Activated CD8-positive, alpha-beta T cell treated with anti-CD3 and anti-CD28 coated beads for 36 hours (primary cell): ENCODE data around the gene SMIM21. TPM values are rescaled to one million over a fixed set of nuclear protein-coding genes. Genes with fewer than 3 reads are reported as not detected.

Experiments used
- ATAC-seq: fragments of 200-7000 bp; cut with Tn5 transposase; one replicate; pipeline ENCODE4 v1.10.0; 2021; ENCODE audit warnings: mild to moderate bottlenecking, moderate library complexity
- CTCF ChIA-PET: fragments of 350-600 bp; sonication (Branson Sonifier 250); formaldehyde crosslinking; loops from one replicate; lab custom pipeline; 2021; ENCODE audit warnings: antibody characterized with exemption; lab: Charles Lee
- POLR2A ChIA-PET: fragments of 350-600 bp; sonication (Branson Sonifier 250); formaldehyde crosslinking; loops from one replicate; lab custom pipeline; 2021; ENCODE audit warnings: antibody characterized with exemption; lab: Charles Lee
- DNase-seq: peaks from one replicate; pipeline ENCODE4 v3.0.0-alpha.2; 2020
- H3K27ac Mint-ChIP-seq: one replicate; pipeline ENCODE4 v1.8.0; 2021; ENCODE audit warnings: mild to moderate bottlenecking, mixed read lengths
- H3K27me3 Mint-ChIP-seq: one replicate; pipeline ENCODE4 v1.8.0; 2021; ENCODE audit warnings: mixed read lengths
- H3K36me3 Mint-ChIP-seq: one replicate; pipeline ENCODE4 v1.8.0; 2021; ENCODE audit warnings: low read depth, mixed read lengths
- H3K4me1 Mint-ChIP-seq: one replicate; pipeline ENCODE4 v1.8.0; 2021; ENCODE audit warnings: low read depth, mixed read lengths
- H3K4me3 Mint-ChIP-seq: one replicate; pipeline ENCODE4 v1.8.0; 2021; ENCODE audit warnings: mild to moderate bottlenecking, moderate library complexity, mixed read lengths
- H3K9me3 Mint-ChIP-seq: one replicate; pipeline ENCODE4 v1.8.0; 2021; ENCODE audit warnings: mixed read lengths
- CTCF ChIP-seq: fragments of 200-600 bp; IDR thresholded peaks from one replicate; pipeline ENCODE4 v1.8.0; 2022; ENCODE audit warnings: antibody characterized with exemption, mild to moderate bottlenecking
- intact Hi-C: fragments of 100-400 bp; cut with micrococcal nuclease; formaldehyde crosslinking; loops from one replicate; pipeline ENCODE4 v1.10.0; 2022
- total RNA-seq, 2 experiments: library from RNA; stranded (reverse); gene quantifications; one replicate each; pipeline ENCODE4 v1.2.3, GENCODE V29; 2021

SMIM21 gene
- total RNA-seq, 2 experiments from 2014 or later, result not detected

GRCh38 chr18:75472396-75472795, 44.9 kb upstream of the SMIM21 start:
- DNase-seq, result no peak
- CTCF ChIA-PET, result no interaction called here
- no peak for ATAC-seq
- H3K36me3 Mint-ChIP-seq, result no peaks in the 10 kb centered on the region
- H3K4me1 Mint-ChIP-seq, result no peaks in the 10 kb centered on the region
- POLR2A ChIA-PET, result no interaction called here
- no peak for TF ChIP-seq CTCF
- H3K4me3 Mint-ChIP-seq, result no peak overlapping the region
- H3K27ac Mint-ChIP-seq, result no peak overlapping the region
- no peaks in the 10 kb centered on the region for H3K9me3 Mint-ChIP-seq
- intact Hi-C loops, result no loop called here
- peaks cover 4% of the 10 kb centered on the region for H3K27me3 Mint-ChIP-seq

GRCh38 chr18:75471850-75472249, 44.3 kb upstream of the SMIM21 start:
- ATAC-seq (no peak), DNase-seq (no peak)
- Mint-ChIP-seq H3K27ac (no peak overlapping the region), H3K4me1 (no peaks in the 10 kb centered on the region), H3K27me3 (peaks cover 4% of the 10 kb centered on the region), H3K36me3 (no peaks in the 10 kb centered on the region), H3K4me3 (no peak overlapping the region), H3K9me3 (no peaks in the 10 kb centered on the region)
- CTCF ChIA-PET, result no interaction called here
- intact Hi-C loops, result no loop called here
- no peak for TF ChIP-seq CTCF
- POLR2A ChIA-PET, result no interaction called here

- no peak for TF ChIP-seq CTCF
- H3K36me3 Mint-ChIP-seq, result no peaks in the 10 kb centered on the region
- H3K27ac Mint-ChIP-seq, result no peak overlapping the region
- POLR2A ChIA-PET, result no interaction called here
- DNase-seq, result no peak
- H3K4me1 Mint-ChIP-seq, result no peaks in the 10 kb centered on the region
- intact Hi-C loops, result no loop called here
- H3K4me3 Mint-ChIP-seq, result no peak overlapping the region
- no peaks in the 10 kb centered on the region for H3K9me3 Mint-ChIP-seq
- H3K27me3 Mint-ChIP-seq, result peaks cover 4% of the 10 kb centered on the region
- CTCF ChIA-PET, result no interaction called here
- no peak for ATAC-seq
These were observed 40.3 kb upstream of the SMIM21 start for GRCh38 chr18:75467851-75468250.

- ATAC-seq, result no peak
- no peak for DNase-seq
- POLR2A ChIA-PET, result no interaction called here
- no peak overlapping the region for H3K4me3 Mint-ChIP-seq
- no peak overlapping the region for H3K27ac Mint-ChIP-seq
- CTCF ChIA-PET, result no interaction called here
- no peaks in the 10 kb centered on the region for H3K4me1 Mint-ChIP-seq
- TF ChIP-seq CTCF, result no peak
- no peaks in the 10 kb centered on the region for H3K9me3 Mint-ChIP-seq
- H3K27me3 Mint-ChIP-seq, result peaks cover 2% of the 10 kb centered on the region
- intact Hi-C loops, result no loop called here
- H3K36me3 Mint-ChIP-seq, result no peaks in the 10 kb centered on the region
These were observed 39.8 kb upstream of the SMIM21 start for GRCh38 chr18:75467281-75467795.

GRCh38 chr18:75464356-75464755, 36.9 kb upstream of the SMIM21 start:
- H3K27me3 Mint-ChIP-seq, result peaks cover 11% of the 10 kb centered on the region
- ChIA-PET POLR2A (no interaction called here), CTCF (no interaction called here)
- H3K4me3 Mint-ChIP-seq, result no peak overlapping the region
- ATAC-seq (no peak), DNase-seq (no peak)
- H3K4me1 Mint-ChIP-seq, result no peaks in the 10 kb centered on the region
- no peak for TF ChIP-seq CTCF
- no peak overlapping the region for H3K27ac Mint-ChIP-seq
- peaks cover 1% of the 10 kb centered on the region for H3K9me3 Mint-ChIP-seq
- no peaks in the 10 kb centered on the region for H3K36me3 Mint-ChIP-seq
- intact Hi-C loops, result no loop called here
